Type B pancreatic cell (in vitro differentiated cells): ENCODE results near the gene ACIN1. TPM values are rescaled to one million over a fixed set of nuclear protein-coding genes. Genes with fewer than 3 reads are reported as not detected.

Source experiments
- DNase-seq: peaks from one replicate; pipeline ENCODE4 v3.0.0; 2021; ENCODE audit warnings: mixed read lengths; ENCODE audit not compliant: unreplicated experiment; ENCODE audit errors: extremely low spot score
- H3K27ac Mint-ChIP-seq: 2 replicates; pipeline ENCODE4 v1.8.0; 2021; ENCODE audit warnings: mild to moderate bottlenecking, mixed read lengths
- H3K27me3 Mint-ChIP-seq: 2 replicates; pipeline ENCODE4 v1.8.0; 2021; ENCODE audit warnings: mixed read lengths
- H3K36me3 Mint-ChIP-seq: 2 replicates; pipeline ENCODE4 v1.8.0; 2021; ENCODE audit warnings: mixed read lengths
- H3K4me1 Mint-ChIP-seq: one replicate; pipeline ENCODE4 v1.8.0; 2021; ENCODE audit warnings: mixed read lengths; ENCODE audit not compliant: unreplicated experiment
- H3K4me3 Mint-ChIP-seq: 2 replicates; pipeline ENCODE4 v1.8.0; 2021; ENCODE audit warnings: mild to moderate bottlenecking, mixed read lengths
- H3K9me3 Mint-ChIP-seq: 2 replicates; pipeline ENCODE4 v1.8.0; 2021; ENCODE audit warnings: mixed read lengths
- CTCF ChIP-seq: fragments of 200-600 bp; sonication (generic); conservative IDR thresholded peaks from 2 replicates; pipeline ENCODE4 v1.5.0; 2021; ENCODE audit warnings: antibody characterized with exemption, mild to moderate bottlenecking
- total RNA-seq: library from RNA; stranded (reverse); gene quantifications from 2 replicates; pipeline ENCODE4 v1.2.1, GENCODE V29; 2021; ENCODE audit warnings: low replicate concordance

Gene ACIN1
- total RNA-seq, 1 donor from 2014 or later, result 342 TPM

- no peak overlapping the region for H3K4me3 Mint-ChIP-seq
- peaks cover 7% of the 10 kb centered on the region for H3K36me3 Mint-ChIP-seq
- H3K4me1 Mint-ChIP-seq, result peaks cover 6% of the 10 kb centered on the region
- H3K9me3 Mint-ChIP-seq, result no peaks in the 10 kb centered on the region
- DNase-seq, result no peak
- H3K27me3 Mint-ChIP-seq, result no peaks in the 10 kb centered on the region
- no peak for TF ChIP-seq CTCF
- no peak overlapping the region for H3K27ac Mint-ChIP-seq
Measured at GRCh38 chr14:23140371-23140770, 45.4 kb upstream of the ACIN1 start.

GRCh38 chr14:23139874-23140273, 44.9 kb upstream of the ACIN1 start:
- no peak overlapping the region for H3K27ac Mint-ChIP-seq
- peaks cover 7% of the 10 kb centered on the region for H3K36me3 Mint-ChIP-seq

GRCh38 chr14:23137813-23138535, 43.0 kb upstream of the ACIN1 start:
- Mint-ChIP-seq H3K36me3 (peaks cover 3% of the 10 kb centered on the region), H3K9me3 (no peaks in the 10 kb centered on the region), H3K4me1 (peaks cover 6% of the 10 kb centered on the region), H3K27ac (no peak overlapping the region), H3K27me3 (no peaks in the 10 kb centered on the region), H3K4me3 (no peak overlapping the region)
- DNase-seq, result no peak
- no peak for TF ChIP-seq CTCF

More at GRCh38 chr14:23139874-23140273, 44.9 kb upstream of the ACIN1 start:
- Mint-ChIP-seq H3K27me3 (no peaks in the 10 kb centered on the region), H3K4me1 (peaks cover 6% of the 10 kb centered on the region), H3K4me3 (no peak overlapping the region), H3K9me3 (no peaks in the 10 kb centered on the region)
- no peak for DNase-seq
- TF ChIP-seq CTCF, result no peak

- Mint-ChIP-seq H3K4me3 (no peak overlapping the region), H3K4me1 (peaks cover 6% of the 10 kb centered on the region), H3K27me3 (no peaks in the 10 kb centered on the region), H3K27ac (no peak overlapping the region), H3K9me3 (no peaks in the 10 kb centered on the region), H3K36me3 (peaks cover 3% of the 10 kb centered on the region)
- no peak for DNase-seq
- no peak for TF ChIP-seq CTCF
Measured at GRCh38 chr14:23137192-23137812, 42.4 kb upstream of the ACIN1 start.

GRCh38 chr14:23136566-23137133, 41.7 kb upstream of the ACIN1 start:
- Mint-ChIP-seq H3K4me1 (peaks cover 1% of the 10 kb centered on the region), H3K4me3 (no peak overlapping the region), H3K36me3 (peaks cover 3% of the 10 kb centered on the region), H3K27me3 (no peaks in the 10 kb centered on the region), H3K27ac (no peak overlapping the region), H3K9me3 (no peaks in the 10 kb centered on the region)
- no peak for DNase-seq
- TF ChIP-seq CTCF, result no peak
